CD8-positive, alpha-beta memory T cell (primary cell): ENCODE data around the gene AURKA. TPM values are rescaled to one million over a fixed set of nuclear protein-coding genes. Genes with fewer than 3 reads are reported as not detected.

Experiments used
- CTCF ChIA-PET: fragments of 350-600 bp; sonication (Branson Sonifier 250); formaldehyde crosslinking; loops from one replicate; lab custom pipeline; 2021; ENCODE audit warnings: antibody characterized with exemption; lab: Charles Lee
- POLR2A ChIA-PET: fragments of 350-600 bp; sonication (Branson Sonifier 250); formaldehyde crosslinking; loops from one replicate; lab custom pipeline; 2021; ENCODE audit warnings: antibody characterized with exemption; lab: Charles Lee
- DNase-seq, 5 donors: peaks; one replicate each; pipeline versions ENCODE4 v3.0.0 to v3.0.0-alpha.2; 2020 to 2022; ENCODE audit warnings: mixed read lengths in 1 of 5
- H3K27ac ChIP-seq: one replicate; pipeline ENCODE4 v1.7.0; 2013; ENCODE audit warnings: low read depth, mild to moderate bottlenecking, low read length, moderate library complexity
- H3K27me3 ChIP-seq: 2 replicates; pipeline ENCODE4 v1.7.0; 2013; ENCODE audit warnings: low read length, mild to moderate bottlenecking; ENCODE audit not compliant: insufficient read depth, poor library complexity, severe bottlenecking
- H3K36me3 ChIP-seq: 2 replicates; pipeline ENCODE4 v1.7.0; 2013; ENCODE audit warnings: mild to moderate bottlenecking, low read length, moderate library complexity; ENCODE audit not compliant: insufficient read depth
- H3K4me1 ChIP-seq: 2 replicates; pipeline ENCODE4 v1.7.0; 2013; ENCODE audit warnings: mild to moderate bottlenecking, low read length, moderate library complexity; ENCODE audit not compliant: insufficient read depth
- H3K4me3 ChIP-seq: 2 replicates; pipeline ENCODE4 v1.7.0; 2013; ENCODE audit warnings: mild to moderate bottlenecking, low read length
- H3K9me3 ChIP-seq: 2 replicates; pipeline ENCODE4 v1.7.0; 2013; ENCODE audit warnings: mild to moderate bottlenecking, low read length
- H3K27ac Mint-ChIP-seq, 8 donors: one replicate each; pipeline ENCODE4 v1.8.0; 2020 to 2021; ENCODE audit warnings: mixed read lengths in 8 of 8, mild to moderate bottlenecking in 6 of 8, inconsistent platforms in 3 of 8, moderate library complexity in 3 of 8
- H3K27me3 Mint-ChIP-seq, 2 donors: one replicate each; pipeline ENCODE4 v1.8.0; 2020 to 2021; ENCODE audit warnings: mixed read lengths in 2 of 2, mild to moderate bottlenecking in 1 of 2, moderate library complexity in 1 of 2
- H3K36me3 Mint-ChIP-seq, 3 donors: one replicate each; pipeline ENCODE4 v1.8.0; 2020 to 2021; ENCODE audit warnings: mixed read lengths in 3 of 3, inconsistent platforms in 1 of 3, mild to moderate bottlenecking in 1 of 3
- H3K4me1 Mint-ChIP-seq, 3 donors: one replicate each; pipeline ENCODE4 v1.8.0; 2020 to 2021; ENCODE audit warnings: mixed read lengths in 3 of 3, inconsistent platforms in 1 of 3, mild to moderate bottlenecking in 1 of 3
- H3K4me3 Mint-ChIP-seq, 7 donors: one replicate each; pipeline ENCODE4 v1.8.0; 2020 to 2021; ENCODE audit warnings: mixed read lengths in 7 of 7, mild to moderate bottlenecking in 6 of 7, moderate library complexity in 4 of 7, inconsistent platforms in 2 of 7
- H3K9me3 Mint-ChIP-seq, 5 donors: one replicate each; pipeline ENCODE4 v1.8.0; 2020 to 2022; ENCODE audit warnings: mixed read lengths in 5 of 5, mild to moderate bottlenecking in 3 of 5, moderate library complexity in 2 of 5, inconsistent platforms in 1 of 5
- polyA plus RNA-seq: library from polyadenylated mRNA; unstranded; fragments of 300-500 nt; fragmentation: Illumina TruSeq; gene quantifications from one replicate; pipeline ENCODE4 v1.2.3, GENCODE V29; 2021
- total RNA-seq, 2 experiments: library from RNA; stranded (reverse); gene quantifications; one replicate each; pipeline ENCODE4 v1.2.3, GENCODE V29; 2021

Gene AURKA
- total and polyA plus RNA-seq, 3 experiments from 2014 or later, result 1.7 to 50.8 (median 49.2) TPM

- Histone ChIP-seq H3K4me3 (no peak overlapping the region), H3K9me3 (no peaks in the 10 kb centered on the region), H3K36me3 (no peaks in the 10 kb centered on the region), H3K27me3 (no peaks in the 10 kb centered on the region), H3K4me1 (peaks cover 40% of the 10 kb centered on the region), H3K27ac (no peak overlapping the region)
- Mint-ChIP-seq H3K4me1 (peaks cover 44 to 59% (median 54%) of the 10 kb centered on the region in 3 donors), H3K27ac (peak overlapping the region in 7 of 8 donors; percentile 25 to 94 (median 41)), H3K9me3 (no peaks in the 10 kb centered on the region), H3K4me3 (peak overlapping the region in 6 of 7 donors; percentile 30 to 91 (median 88)), H3K36me3 (peaks cover 0 to 9% (median 2%) of the 10 kb centered on the region in 3 donors), H3K27me3 (peaks cover 0 to 1% of the 10 kb centered on the region in 2 donors)
- POLR2A ChIA-PET, result no interaction called here
- no peak for DNase-seq
- CTCF ChIA-PET, result interaction anchor here (1.2 to 3.2 kb wide), 3 partner anchors 9 to 40 kb away, joined by 3 to 11 read pairs (median 5); partner anchors contain the start of gene RTF2
These were observed 36.4 kb upstream of the AURKA start for GRCh38 chr20:56428410-56428809.

DNA sequence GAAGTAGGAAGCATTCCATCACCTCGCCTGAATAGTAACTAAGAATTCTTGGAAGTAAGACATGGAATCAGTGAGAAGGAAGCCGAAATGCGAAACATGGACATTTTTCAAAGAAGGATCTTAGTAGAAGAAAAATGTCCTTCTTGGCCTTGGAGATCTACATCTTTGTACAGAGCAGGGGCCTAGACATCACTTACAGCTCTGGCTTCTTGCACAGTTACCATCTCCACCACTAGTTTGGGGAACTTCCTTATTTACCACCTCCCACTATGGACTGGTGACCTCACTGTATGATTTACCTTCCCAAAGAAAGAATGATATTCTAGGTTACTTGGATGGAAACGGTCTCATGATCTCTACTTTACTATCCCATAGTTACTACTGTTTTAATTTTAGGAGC, 35.8 kb upstream of the AURKA start:
- CTCF ChIA-PET, result interaction anchor here (1.7 to 3.2 kb wide), 2 partner anchors 8 to 41 kb away, joined by 5 to 11 read pairs; partner anchors contain the start of gene RTF2
- Mint-ChIP-seq H3K36me3 (peaks cover 0 to 9% (median 2%) of the 10 kb centered on the region in 3 donors), H3K4me1 (peaks cover 39 to 54% (median 52%) of the 10 kb centered on the region in 3 donors)

DNA sequence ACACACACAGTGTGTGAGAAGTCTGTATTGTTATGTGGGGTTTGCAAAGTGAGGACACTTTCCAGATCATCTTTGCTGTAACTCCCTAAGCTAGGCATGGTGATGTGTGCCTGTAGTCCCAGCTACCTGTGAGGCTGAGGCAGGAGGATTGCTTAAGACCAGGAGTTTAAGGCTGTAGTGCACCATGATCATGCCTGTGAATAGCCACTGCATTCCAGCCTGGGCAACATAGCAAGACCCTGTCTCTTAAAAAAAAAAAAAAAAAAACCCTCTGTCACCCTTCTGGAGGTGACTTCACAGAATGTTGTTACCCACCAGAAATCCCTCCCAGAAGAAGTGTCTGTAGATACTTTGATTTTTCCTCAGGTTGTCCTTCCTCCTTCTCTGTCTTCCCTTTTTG, 34.9 kb upstream of the AURKA start:
- H3K27ac ChIP-seq, result no peak overlapping the region
- Mint-ChIP-seq H3K4me3 (no peak overlapping the region), H3K9me3 (no peaks in the 10 kb centered on the region), H3K36me3 (peaks cover 2 to 9% (median 2%) of the 10 kb centered on the region in 3 donors), H3K4me1 (peaks cover 45 to 60% (median 58%) of the 10 kb centered on the region in 3 donors), H3K27me3 (peaks cover 0 to 1% of the 10 kb centered on the region in 2 donors), H3K27ac (peak overlapping the region in 1 of 8 donors; percentile 5)
- H3K9me3 ChIP-seq, result no peaks in the 10 kb centered on the region
- CTCF ChIA-PET, result no interaction called here
- DNase-seq, result no peak
- H3K27me3 ChIP-seq, result no peaks in the 10 kb centered on the region
- POLR2A ChIA-PET, result no interaction called here
- no peak overlapping the region for H3K4me3 ChIP-seq
- H3K36me3 ChIP-seq, result no peaks in the 10 kb centered on the region
- H3K4me1 ChIP-seq, result peaks cover 42% of the 10 kb centered on the region

More for the DNA sequence above, 35.8 kb upstream of the AURKA start:
- no peak overlapping the region for H3K27ac ChIP-seq
- peaks cover 38% of the 10 kb centered on the region for H3K4me1 ChIP-seq
- H3K27me3 ChIP-seq, result no peaks in the 10 kb centered on the region
- no peak overlapping the region for H3K4me3 ChIP-seq
- H3K4me3 Mint-ChIP-seq, result peak overlapping the region in 5 of 7 donors; percentile 5 to 90 (median 25)
- DNase-seq, result no peak
- no peaks in the 10 kb centered on the region for H3K36me3 ChIP-seq
- peak overlapping the region in 4 of 8 donors; percentile 16 to 66 (median 36) for H3K27ac Mint-ChIP-seq
- no peaks in the 10 kb centered on the region for H3K9me3 ChIP-seq
- POLR2A ChIA-PET, result no interaction called here
- peaks cover 0 to 1% of the 10 kb centered on the region in 2 donors for H3K27me3 Mint-ChIP-seq
- H3K9me3 Mint-ChIP-seq, result no peaks in the 10 kb centered on the region

GRCh38 chr20:56426026-56426425, 34.0 kb upstream of the AURKA start:
- H3K9me3 ChIP-seq, result no peaks in the 10 kb centered on the region
- ChIA-PET CTCF (no interaction called here), POLR2A (no interaction called here)
- Mint-ChIP-seq H3K27me3 (peaks cover 0 to 1% of the 10 kb centered on the region in 2 donors), H3K36me3 (peaks cover 3 to 9% (median 4%) of the 10 kb centered on the region in 3 donors), H3K4me1 (peaks cover 51 to 64% (median 62%) of the 10 kb centered on the region in 3 donors), H3K9me3 (no peaks in the 10 kb centered on the region), H3K27ac (peak overlapping the region in 2 of 8 donors; percentile 33 to 37), H3K4me3 (no peak overlapping the region)
- no peak overlapping the region for H3K4me3 ChIP-seq
- H3K4me1 ChIP-seq, result peaks cover 51% of the 10 kb centered on the region
- no peak for DNase-seq
- no peaks in the 10 kb centered on the region for H3K27me3 ChIP-seq
- no peaks in the 10 kb centered on the region for H3K36me3 ChIP-seq
- H3K27ac ChIP-seq, result no peak overlapping the region

GRCh38 chr20:56424931-56425330, 32.9 kb upstream of the AURKA start:
- Histone ChIP-seq H3K4me1 (peaks cover 53% of the 10 kb centered on the region), H3K4me3 (no peak overlapping the region), H3K27ac (no peak overlapping the region), H3K27me3 (no peaks in the 10 kb centered on the region), H3K9me3 (no peaks in the 10 kb centered on the region), H3K36me3 (no peaks in the 10 kb centered on the region)
- Mint-ChIP-seq H3K4me1 (peaks cover 46 to 62% (median 56%) of the 10 kb centered on the region in 3 donors), H3K36me3 (peaks cover 4 to 9% (median 5%) of the 10 kb centered on the region in 3 donors), H3K27me3 (no peaks in the 10 kb centered on the region), H3K9me3 (no peaks in the 10 kb centered on the region), H3K27ac (peak overlapping the region in 1 of 8 donors; percentile 33), H3K4me3 (no peak overlapping the region)
- CTCF ChIA-PET, result interaction anchor here (0.8 kb wide), 1 partner anchor 21 kb away, joined by 3 read pairs; no protein-coding TSS in a partner anchor
- POLR2A ChIA-PET, result interaction anchor here (0.7 kb wide), 1 partner anchor 12 kb away, joined by 4 read pairs; no protein-coding TSS in a partner anchor
- no peak for DNase-seq

- DNase-seq, result no peak
- Mint-ChIP-seq H3K36me3 (peaks cover 5 to 7% (median 6%) of the 10 kb centered on the region in 3 donors), H3K4me3 (no peak overlapping the region), H3K27me3 (peaks cover 0 to under 1% of the 10 kb centered on the region in 2 donors), H3K27ac (peak overlapping the region in 1 of 8 donors; percentile 27), H3K9me3 (no peaks in the 10 kb centered on the region), H3K4me1 (peaks cover 39 to 57% (median 50%) of the 10 kb centered on the region in 3 donors)
- H3K27ac ChIP-seq, result no peak overlapping the region
- CTCF ChIA-PET, result no interaction called here
- POLR2A ChIA-PET, result no interaction called here
- no peaks in the 10 kb centered on the region for H3K27me3 ChIP-seq
- H3K36me3 ChIP-seq, result no peaks in the 10 kb centered on the region
- peaks cover 53% of the 10 kb centered on the region for H3K4me1 ChIP-seq
- H3K9me3 ChIP-seq, result no peaks in the 10 kb centered on the region
- H3K4me3 ChIP-seq, result no peak overlapping the region
These were observed 31.9 kb upstream of the AURKA start for GRCh38 chr20:56423886-56424285.

- Mint-ChIP-seq H3K9me3 (no peaks in the 10 kb centered on the region), H3K4me1 (peaks cover 39 to 57% (median 50%) of the 10 kb centered on the region in 3 donors), H3K27ac (peak overlapping the region in 2 of 8 donors; percentile 60 to 82), H3K4me3 (no peak overlapping the region), H3K36me3 (peaks cover 5 to 8% (median 6%) of the 10 kb centered on the region in 3 donors), H3K27me3 (peaks cover 0 to 1% of the 10 kb centered on the region in 2 donors)
- CTCF ChIA-PET, result interaction anchor here (1.1 to 3.2 kb wide), 2 partner anchors 8 to 10 kb away, joined by 5 to 11 read pairs; partner anchors contain the start of gene CASS4
- no peak overlapping the region for H3K4me3 ChIP-seq
- DNase-seq, result no peak
- no peaks in the 10 kb centered on the region for H3K27me3 ChIP-seq
- H3K4me1 ChIP-seq, result peaks cover 52% of the 10 kb centered on the region
- no peaks in the 10 kb centered on the region for H3K9me3 ChIP-seq
- H3K27ac ChIP-seq, result no peak overlapping the region
- H3K36me3 ChIP-seq, result no peaks in the 10 kb centered on the region
- POLR2A ChIA-PET, result no interaction called here
These were observed 31.2 kb upstream of the AURKA start for GRCh38 chr20:56423211-56423610.

DNA sequence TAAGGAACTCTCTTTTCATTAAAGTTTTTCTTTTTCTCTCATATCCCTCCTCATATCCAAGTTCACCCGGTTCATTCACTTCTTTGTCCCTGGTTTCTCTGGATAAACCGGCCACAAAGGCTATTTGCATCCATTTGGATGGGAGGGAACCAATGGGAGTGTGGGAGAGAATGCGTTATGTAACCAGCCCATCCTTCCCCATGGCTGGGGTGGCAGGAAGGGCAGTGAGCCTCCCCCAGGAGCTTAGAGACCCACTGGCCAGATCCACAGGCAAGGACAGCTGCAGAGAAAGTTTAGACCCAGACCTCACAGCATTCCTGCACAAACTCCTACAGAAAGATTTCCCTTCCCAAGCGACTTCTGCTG, 30.8 kb upstream of the AURKA start:
- Histone ChIP-seq H3K36me3 (no peaks in the 10 kb centered on the region), H3K4me3 (no peak overlapping the region), H3K4me1 (peaks cover 52% of the 10 kb centered on the region), H3K27ac (no peak overlapping the region), H3K9me3 (no peaks in the 10 kb centered on the region), H3K27me3 (no peaks in the 10 kb centered on the region)
- H3K27me3 Mint-ChIP-seq, result peaks cover 0 to 1% of the 10 kb centered on the region in 2 donors
- no peaks in the 10 kb centered on the region for H3K9me3 Mint-ChIP-seq
- H3K27ac Mint-ChIP-seq, result peak overlapping the region; percentile 31 to 94 (median 70)
- peaks cover 1 to 8% (median 7%) of the 10 kb centered on the region in 3 donors for H3K36me3 Mint-ChIP-seq
- H3K4me3 Mint-ChIP-seq, result peak overlapping the region in 2 of 7 donors; percentile 31 to 32
- peaks cover 39 to 57% (median 50%) of the 10 kb centered on the region in 3 donors for H3K4me1 Mint-ChIP-seq
- DNase-seq, result no peak
- POLR2A ChIA-PET, result interaction anchor here (1.0 kb wide), 1 partner anchor 11 kb away, joined by 5 read pairs; the partner anchor contains the start of gene CASS4
- CTCF ChIA-PET, result interaction anchor here (1.1 to 3.2 kb wide), 2 partner anchors 8 to 10 kb away, joined by 5 to 11 read pairs; partner anchors contain the start of gene CASS4
